Measurements from ENCODE around the gene CARHSP1.

- TF ChIP-seq CTCF (IDR thresholded peaks at IDR 0.05): no peak
- no peak for TF ChIP-seq POLR2A (IDR thresholded peaks at IDR 0.05)
- TF ChIP-seq POLR2AphosphoS5 (IDR thresholded peaks at IDR 0.05): no peak
Measured at GRCh38 chr16:8822403-8822802, 46.4 kb downstream of the CARHSP1 start.

Measured in prostate gland (tissue), 2 donors.